Left ventricle myocardium inferior (tissue), 1 donor: Measurements from ENCODE around the gene CCDC92. TPM values are rescaled to one million over a fixed set of nuclear protein-coding genes. Genes with fewer than 3 reads are reported as not detected.
A peak's percentile ranks its signal among the peaks of the same experiment; 100 is the strongest.

Source experiments
- DNase-seq: peaks from one replicate; pipeline ENCODE4 v3.0.0-alpha.2; 2020
- H3K27ac ChIP-seq: fragments of 200-600 bp; replicated peaks from 2 replicates; pipeline ENCODE4 v1.8.0; 2021
- H3K27me3 ChIP-seq: fragments of 200-600 bp; 2 replicates; pipeline ENCODE4 v1.8.0; 2021; ENCODE audit warnings: low read depth
- H3K36me3 ChIP-seq: fragments of 200-600 bp; 2 replicates; pipeline ENCODE4 v1.8.0; 2021
- H3K4me1 ChIP-seq: fragments of 200-600 bp; 2 replicates; pipeline ENCODE4 v1.8.0; 2021
- H3K4me3 ChIP-seq: fragments of 200-600 bp; 2 replicates; pipeline ENCODE4 v1.8.0; 2021; ENCODE audit warnings: mild to moderate bottlenecking, moderate library complexity
- H3K9me3 ChIP-seq: fragments of 200-600 bp; replicated peaks from 2 replicates; pipeline ENCODE4 v1.8.0; 2021
- CTCF ChIP-seq: fragments of 200-600 bp; IDR thresholded peaks from 2 replicates; pipeline ENCODE4 v1.8.0; 2021; ENCODE audit warnings: antibody characterized with exemption, mild to moderate bottlenecking, borderline replicate concordance
- intact Hi-C: fragments of 100-400 bp; cut with micrococcal nuclease; formaldehyde crosslinking; loops from one replicate; pipeline ENCODE4 v1.11.0; 2022
- total RNA-seq: library from RNA; stranded (reverse); fragmentation: NEBNext Ultra II Directional; extraction: Animal tissue kit (Norgen Biotek cat#: 25700); gene quantifications from one replicate; pipeline ENCODE4 v1.2.1, GENCODE V29; 2021
- donor health status: DM: no; HTN: yes; CAD: no; lungs with severe emphysema.

Gene CCDC92
- total RNA-seq, 1 donor from 2014 or later, result 57.2 TPM

- intact Hi-C loops, result no loop called here
- no peak for TF ChIP-seq CTCF
- Histone ChIP-seq H3K9me3 (no peaks in the 10 kb centered on the region), H3K27ac (no peak overlapping the region), H3K27me3 (no peaks in the 10 kb centered on the region), H3K4me3 (no peak overlapping the region), H3K4me1 (peaks cover 83% of the 10 kb centered on the region), H3K36me3 (peaks cover 26% of the 10 kb centered on the region)
- DNase-seq, result no peak
These were observed 28.7 kb upstream of the CCDC92 start for GRCh38 chr12:124001343-124001742.

DNA sequence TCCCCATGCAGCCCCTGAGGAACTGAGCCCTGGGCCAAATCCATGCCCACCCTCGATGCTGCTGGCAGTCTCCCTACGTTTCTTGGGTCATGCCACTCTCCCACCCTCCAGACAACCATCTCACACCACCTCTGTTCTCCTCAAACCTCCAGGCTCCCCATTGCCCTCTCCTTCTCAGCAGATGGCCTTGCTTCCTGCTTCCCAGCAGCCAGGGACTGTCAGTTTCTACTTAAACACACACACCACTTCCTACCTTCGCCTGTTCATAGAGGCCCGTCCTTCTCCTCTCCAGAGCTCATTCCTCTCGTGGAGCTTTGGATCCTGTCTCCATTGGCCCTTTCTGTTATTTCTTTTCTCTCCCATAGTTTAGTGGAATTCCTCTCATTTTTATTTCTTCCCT, 27.5 kb upstream of the CCDC92 start:
- no peaks in the 10 kb centered on the region for H3K27me3 ChIP-seq
- DNase-seq, result no peak
- H3K4me3 ChIP-seq, result no peak overlapping the region
- no peak overlapping the region for H3K27ac ChIP-seq
- H3K36me3 ChIP-seq, result peaks cover 25% of the 10 kb centered on the region
- H3K4me1 ChIP-seq, result peaks cover 86% of the 10 kb centered on the region
- H3K9me3 ChIP-seq, result no peaks in the 10 kb centered on the region
- TF ChIP-seq CTCF, result no peak
- intact Hi-C loops, result no loop called here

GRCh38 chr12:123998991-123999359, 26.3 kb upstream of the CCDC92 start:
- H3K36me3 ChIP-seq, result peaks cover 17% of the 10 kb centered on the region
- H3K9me3 ChIP-seq, result no peaks in the 10 kb centered on the region
- H3K4me3 ChIP-seq, result no peak overlapping the region
- intact Hi-C loops, result no loop called here
- peaks cover 89% of the 10 kb centered on the region for H3K4me1 ChIP-seq
- DNase-seq, result no peak
- no peaks in the 10 kb centered on the region for H3K27me3 ChIP-seq
- peak overlapping the region; percentile 0 for H3K27ac ChIP-seq
- TF ChIP-seq CTCF, result no peak

GRCh38 chr12:123998344-123998990, 25.8 kb upstream of the CCDC92 start:
- Histone ChIP-seq H3K9me3 (no peaks in the 10 kb centered on the region), H3K4me1 (peaks cover 88% of the 10 kb centered on the region), H3K27ac (peak overlapping the region; percentile 0), H3K4me3 (no peak overlapping the region), H3K36me3 (peaks cover 19% of the 10 kb centered on the region), H3K27me3 (no peaks in the 10 kb centered on the region)
- TF ChIP-seq CTCF, result no peak
- intact Hi-C loops, result no loop called here
- no peak for DNase-seq

- intact Hi-C loops, result no loop called here
- H3K27me3 ChIP-seq, result no peaks in the 10 kb centered on the region
- peaks cover 23% of the 10 kb centered on the region for H3K36me3 ChIP-seq
- TF ChIP-seq CTCF, result no peak
- DNase-seq, result no peak
- H3K9me3 ChIP-seq, result no peaks in the 10 kb centered on the region
- peaks cover 89% of the 10 kb centered on the region for H3K4me1 ChIP-seq
- no peak overlapping the region for H3K4me3 ChIP-seq
- H3K27ac ChIP-seq, result peak overlapping the region; percentile 0
These were observed 25.3 kb upstream of the CCDC92 start for GRCh38 chr12:123997908-123998307.
